Choroid plexus epithelial cell (primary cell): ENCODE data around the gene SHROOM2.

Experiments
- DNase-seq: peaks from one replicate; pipeline ENCODE4 v3.0.0-alpha.2; 2010; ENCODE audit warnings: low read depth
- H3K4me3 ChIP-seq: 2 replicates; pipeline ENCODE4 v1.5.1; 2011; ENCODE audit warnings: low read depth, mild to moderate bottlenecking, control low read depth, low read length, moderate library complexity
- CTCF ChIP-seq: conservative IDR thresholded peaks from 2 replicates; pipeline ENCODE4 v1.5.1; 2011; ENCODE audit warnings: low read depth, mild to moderate bottlenecking, control low read depth, inconsistent platforms, low read length, moderate library complexity

SHROOM2 gene

GRCh38 chrX:9832811-9833210, 46.6 kb downstream of the SHROOM2 start:
- no peak for DNase-seq
- TF ChIP-seq CTCF = no peak

DNA sequence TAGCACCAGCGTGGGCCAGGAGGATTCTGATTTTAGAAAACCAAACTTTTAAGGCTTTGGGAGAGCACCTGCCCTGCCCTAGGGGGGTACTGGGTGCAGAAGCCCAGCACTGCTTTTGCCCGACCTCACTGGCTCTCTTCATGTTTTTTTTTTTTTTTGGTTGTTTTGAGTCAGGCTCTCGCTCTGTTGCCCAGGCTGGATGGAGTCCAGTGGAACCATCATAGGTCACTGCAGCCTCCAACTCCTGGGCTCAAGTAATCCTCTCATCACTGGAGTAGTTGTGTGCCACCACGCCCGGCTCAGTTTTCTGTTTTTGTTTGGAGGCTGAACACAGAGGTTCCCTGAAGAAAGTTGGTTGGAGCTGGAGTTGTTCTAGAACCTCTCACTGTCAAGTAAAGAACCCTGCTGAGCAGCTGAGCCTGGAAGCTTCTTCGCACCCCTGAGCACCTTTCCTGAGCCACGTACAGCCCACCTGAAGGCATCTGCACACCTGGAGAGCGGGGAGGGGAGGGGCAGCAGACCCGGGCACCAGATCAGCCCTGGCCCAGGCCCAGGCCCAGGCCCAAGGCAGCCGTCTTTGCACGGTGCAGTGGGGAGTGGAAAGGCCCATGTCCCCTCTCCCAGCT, 49.5 kb downstream of the SHROOM2 start:
- no peak for DNase-seq
- H3K4me3 ChIP-seq = no peak overlapping the region
- TF ChIP-seq CTCF = no peak

More at GRCh38 chrX:9832811-9833210, 46.6 kb downstream of the SHROOM2 start:
- no peak overlapping the region for H3K4me3 ChIP-seq

DNA sequence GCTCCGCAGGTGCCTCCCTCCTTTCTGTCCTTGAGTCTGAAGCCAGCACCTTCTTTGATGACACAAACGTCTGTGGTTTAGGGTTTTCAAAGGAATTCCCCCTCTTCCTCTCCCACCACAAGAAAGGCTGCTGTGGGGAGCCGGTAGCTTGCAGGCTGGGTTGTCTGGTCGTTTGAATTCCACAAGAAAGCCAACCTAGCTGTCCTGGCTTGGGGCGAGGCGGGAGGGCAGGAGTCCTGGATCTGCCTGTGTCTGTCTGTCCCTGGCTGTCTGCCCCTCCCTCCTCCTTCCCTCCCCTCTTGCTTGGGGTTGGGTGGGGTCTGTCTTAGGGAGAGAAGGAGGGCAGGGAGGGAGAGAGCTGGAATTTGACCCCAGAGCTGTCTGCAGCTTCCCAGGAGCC, 56.3 kb downstream of the SHROOM2 start:
- no peak overlapping the region for H3K4me3 ChIP-seq
- TF ChIP-seq CTCF = no peak

GRCh38 chrX:9844936-9845577, 58.8 kb downstream of the SHROOM2 start:
- no peak for TF ChIP-seq CTCF
- no peak overlapping the region for H3K4me3 ChIP-seq
- no peak for DNase-seq

More for the DNA sequence above, 56.3 kb downstream of the SHROOM2 start:
- DNase-seq = no peak

DNA sequence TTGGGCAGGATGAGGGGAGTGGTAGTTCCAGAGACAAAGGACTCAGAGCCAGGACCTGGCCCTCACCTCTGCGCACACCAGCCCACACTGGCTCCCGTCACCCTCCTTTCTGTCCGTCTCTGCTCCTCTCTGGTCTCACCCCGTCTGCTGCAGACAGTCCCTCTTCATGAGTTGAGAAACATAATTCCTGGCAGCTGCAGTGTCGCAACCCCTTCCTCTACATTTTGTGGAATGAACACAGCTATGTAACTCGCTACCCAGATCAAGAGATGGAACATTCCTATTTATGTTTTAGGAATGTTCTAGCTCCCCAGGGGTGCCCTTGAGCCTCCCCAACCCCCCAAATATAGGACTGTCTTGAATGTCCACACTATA, 59.3 kb downstream of the SHROOM2 start:
- peak; percentile 88 for DNase-seq

GRCh38 chrX:9846631-9847030, 60.4 kb downstream of the SHROOM2 start:
- no peak for DNase-seq
- no peak for TF ChIP-seq CTCF
- no peak overlapping the region for H3K4me3 ChIP-seq

More for the DNA sequence above, 59.3 kb downstream of the SHROOM2 start:
- TF ChIP-seq CTCF = no peak
- no peak overlapping the region for H3K4me3 ChIP-seq

- no peak for TF ChIP-seq CTCF
- DNase-seq = peak; percentile 77
- no peak overlapping the region for H3K4me3 ChIP-seq
These were observed 60.8 kb downstream of the SHROOM2 start for GRCh38 chrX:9847071-9847470.
